Measurements from ENCODE around the gene KIAA0753. TPM values are rescaled to one million over a fixed set of nuclear protein-coding genes. Genes with fewer than 3 reads are reported as not detected.

KIAA0753 gene
- total and polyA plus RNA-seq, 5 experiments from 2014 or later, result 1.2 to 24.8 (median 2.3) TPM

- peaks cover 0 to 8% (median 0%) of the 10 kb centered on the region in 5 donors for H3K27me3 Mint-ChIP-seq
- peaks cover 0 to 2% (median 0%) of the 10 kb centered on the region in 3 donors for H3K36me3 Mint-ChIP-seq
- ATAC-seq (no peak), DNase-seq (no peak)
- POLR2A ChIA-PET, result no interaction called here
- H3K4me1 Mint-ChIP-seq, result peaks cover 12 to 20% (median 15%) of the 10 kb centered on the region in 4 donors
- H3K4me3 Mint-ChIP-seq, result no peak overlapping the region
- peak overlapping the region in 1 of 10 donors; percentile 43 for H3K27ac Mint-ChIP-seq
- no peaks in the 10 kb centered on the region for H3K9me3 Mint-ChIP-seq
Observed at GRCh38 chr17:6570731-6571451, 69.6 kb downstream of the KIAA0753 start.

GRCh38 chr17:6569370-6570285 lies 70.9 kb downstream of the KIAA0753 start:
- no peak overlapping the region for H3K27ac Mint-ChIP-seq
- no peak overlapping the region for H3K4me3 Mint-ChIP-seq
- H3K27me3 Mint-ChIP-seq, result peaks cover 1 to 14% (median 4%) of the 10 kb centered on the region in 5 donors
- DNase-seq, result no peak
- H3K4me1 Mint-ChIP-seq, result peaks cover 0 to 7% (median 2%) of the 10 kb centered on the region in 4 donors
- H3K36me3 Mint-ChIP-seq, result peaks cover 0 to 5% (median 0%) of the 10 kb centered on the region in 3 donors
- ATAC-seq, result no peak
- H3K9me3 Mint-ChIP-seq, result no peaks in the 10 kb centered on the region
- POLR2A ChIA-PET, result no interaction called here

- H3K4me1 Mint-ChIP-seq, result peaks cover 0 to 3% (median 1%) of the 10 kb centered on the region in 4 donors
- H3K4me3 Mint-ChIP-seq, result no peak overlapping the region
- H3K36me3 Mint-ChIP-seq, result peaks cover 0 to 7% (median 1%) of the 10 kb centered on the region in 3 donors
- ATAC-seq (no peak), DNase-seq (no peak)
- POLR2A ChIA-PET, result no interaction called here
- no peaks in the 10 kb centered on the region for H3K9me3 Mint-ChIP-seq
- H3K27ac Mint-ChIP-seq, result peak overlapping the region in 1 of 10 donors; percentile 18
- peaks cover 7 to 25% (median 12%) of the 10 kb centered on the region in 5 donors for H3K27me3 Mint-ChIP-seq
Observed at GRCh38 chr17:6568184-6568758, 72.2 kb downstream of the KIAA0753 start.

GRCh38 chr17:6567528-6568183 lies 72.9 kb downstream of the KIAA0753 start:
- H3K36me3 Mint-ChIP-seq, result peaks cover 0 to 10% (median 4%) of the 10 kb centered on the region in 3 donors
- no peak overlapping the region for H3K4me3 Mint-ChIP-seq
- H3K4me1 Mint-ChIP-seq, result peaks cover 0 to 2% (median under 1%) of the 10 kb centered on the region in 4 donors
- POLR2A ChIA-PET, result no interaction called here
- H3K27ac Mint-ChIP-seq, result peak overlapping the region in 1 of 10 donors; percentile 18
- H3K27me3 Mint-ChIP-seq, result peaks cover 10 to 32% (median 18%) of the 10 kb centered on the region in 5 donors
- H3K9me3 Mint-ChIP-seq, result no peaks in the 10 kb centered on the region
- ATAC-seq (no peak), DNase-seq (no peak)

GRCh38 chr17:6561446-6561845 lies 79.1 kb downstream of the KIAA0753 start:
- DNase-seq (no peak), ATAC-seq (no peak)
- POLR2A ChIA-PET, result no interaction called here
- H3K4me1 Mint-ChIP-seq, result peaks cover 0 to 7% (median 4%) of the 10 kb centered on the region in 4 donors
- H3K27ac Mint-ChIP-seq, result no peak overlapping the region
- no peak overlapping the region for H3K4me3 Mint-ChIP-seq
- H3K27me3 Mint-ChIP-seq, result peaks cover 31 to 71% (median 50%) of the 10 kb centered on the region in 5 donors
- H3K9me3 Mint-ChIP-seq, result no peaks in the 10 kb centered on the region
- peaks cover 0 to 10% (median 4%) of the 10 kb centered on the region in 3 donors for H3K36me3 Mint-ChIP-seq

GRCh38 chr17:6560496-6560895 lies 80.0 kb downstream of the KIAA0753 start:
- Mint-ChIP-seq H3K9me3 (no peaks in the 10 kb centered on the region), H3K36me3 (peaks cover 0 to 7% (median 4%) of the 10 kb centered on the region in 3 donors), H3K4me1 (peaks cover under 1 to 8% (median 5%) of the 10 kb centered on the region in 4 donors), H3K27me3 (peaks cover 32 to 70% (median 51%) of the 10 kb centered on the region in 5 donors), H3K4me3 (no peak overlapping the region), H3K27ac (no peak overlapping the region)
- POLR2A ChIA-PET, result no interaction called here
- DNase-seq, result no peak
- ATAC-seq, result no peak

GRCh38 chr17:6559753-6560215 lies 80.7 kb downstream of the KIAA0753 start:
- no peak for DNase-seq
- Mint-ChIP-seq H3K4me3 (no peak overlapping the region), H3K27ac (no peak overlapping the region), H3K36me3 (peaks cover 0 to 11% (median 4%) of the 10 kb centered on the region in 3 donors), H3K4me1 (peaks cover 8 to 15% (median 10%) of the 10 kb centered on the region in 4 donors), H3K9me3 (no peaks in the 10 kb centered on the region), H3K27me3 (peaks cover 36 to 74% (median 55%) of the 10 kb centered on the region in 5 donors)
- POLR2A ChIA-PET, result no interaction called here
- ATAC-seq, result no peak

- Mint-ChIP-seq H3K36me3 (peaks cover 0 to 10% (median 4%) of the 10 kb centered on the region in 3 donors), H3K4me3 (peak overlapping the region in 1 of 10 donors; percentile 58), H3K27me3 (peaks cover 37 to 75% (median 52%) of the 10 kb centered on the region in 5 donors), H3K4me1 (peaks cover 8 to 17% (median 12%) of the 10 kb centered on the region in 4 donors), H3K27ac (no peak overlapping the region), H3K9me3 (no peaks in the 10 kb centered on the region)
- POLR2A ChIA-PET, result interaction anchor here (1.1 kb wide), 1 partner anchor 10 kb away, joined by 3 read pairs; no protein-coding TSS in a partner anchor
- DNase-seq (no peak), ATAC-seq (no peak)
Observed at GRCh38 chr17:6558932-6559752, 81.4 kb downstream of the KIAA0753 start.

- peaks cover 33 to 74% (median 47%) of the 10 kb centered on the region in 5 donors for H3K27me3 Mint-ChIP-seq
- no peak overlapping the region for H3K4me3 Mint-ChIP-seq
- no peak overlapping the region for H3K27ac Mint-ChIP-seq
- peaks cover 0 to 9% (median 3%) of the 10 kb centered on the region in 3 donors for H3K36me3 Mint-ChIP-seq
- peaks cover 8 to 17% (median 12%) of the 10 kb centered on the region in 4 donors for H3K4me1 Mint-ChIP-seq
- ATAC-seq (no peak), DNase-seq (no peak)
- H3K9me3 Mint-ChIP-seq, result no peaks in the 10 kb centered on the region
- POLR2A ChIA-PET, result interaction anchor here (1.1 kb wide), 1 partner anchor 9 kb away, joined by 3 read pairs; no protein-coding TSS in a partner anchor
Observed at GRCh38 chr17:6558276-6558675, 82.2 kb downstream of the KIAA0753 start.

GRCh38 chr17:6557040-6557438 lies 83.5 kb downstream of the KIAA0753 start:
- ATAC-seq, result no peak
- no peak overlapping the region for H3K27ac Mint-ChIP-seq

More at GRCh38 chr17:6557040-6557438, 83.5 kb downstream of the KIAA0753 start:
- no peak for DNase-seq
- Mint-ChIP-seq H3K4me3 (peak overlapping the region; percentile 15 to 74 (median 58)), H3K36me3 (peaks cover 0 to 6% (median 0%) of the 10 kb centered on the region in 3 donors), H3K4me1 (peaks cover 9 to 17% (median 12%) of the 10 kb centered on the region in 4 donors), H3K27me3 (peaks cover 26 to 70% (median 41%) of the 10 kb centered on the region in 5 donors), H3K9me3 (no peaks in the 10 kb centered on the region)
- POLR2A ChIA-PET, result no interaction called here

Measured in naive thymus-derived CD8-positive, alpha-beta T cell (primary cell).